ENCODE data around the gene TMEM179.

- no peak for TF ChIP-seq CTCF (IDR thresholded peaks at IDR 0.05; ENCODE audit: borderline replicate concordance, extremely low read depth, low read length, poor library complexity, severe bottlenecking)
- no peak for TF ChIP-seq EZH2 (IDR thresholded peaks at IDR 0.05; ENCODE audit: borderline replicate concordance, low read depth, low read length, severe bottlenecking)
These were observed 22.6 kb downstream of the TMEM179 start for GRCh38 chr14:104582005-104582404.

All from DND-41 (cell line).